Limb (tissue), 2 donors: ENCODE results near the gene FGFRL1.

ENCODE experiments used
- DNase-seq, 2 donors: peaks; one replicate each; pipeline ENCODE4 v3.0.0-alpha.2; 2016; ENCODE audit errors: extremely low spot score in 2 of 2

The FGFRL1 gene

DNA sequence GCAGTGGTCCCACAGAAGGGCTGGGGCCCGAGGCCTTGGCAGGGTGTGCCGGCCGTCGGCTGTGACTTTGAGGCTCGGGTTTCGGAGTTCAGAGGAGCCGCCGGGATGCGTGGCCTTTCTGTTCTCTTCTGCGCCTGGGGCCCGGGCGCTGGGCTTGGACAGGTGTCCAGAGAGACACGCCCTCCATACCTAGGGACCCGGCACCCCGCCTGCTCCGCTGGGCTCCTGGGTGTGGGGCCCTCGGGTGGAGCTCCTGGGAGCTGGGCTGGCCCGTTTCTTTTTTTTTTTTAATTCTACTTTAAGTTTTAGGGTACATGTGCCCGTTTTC is 11.3 kb downstream of the FGFRL1 start:
- no peak for DNase-seq

DNA sequence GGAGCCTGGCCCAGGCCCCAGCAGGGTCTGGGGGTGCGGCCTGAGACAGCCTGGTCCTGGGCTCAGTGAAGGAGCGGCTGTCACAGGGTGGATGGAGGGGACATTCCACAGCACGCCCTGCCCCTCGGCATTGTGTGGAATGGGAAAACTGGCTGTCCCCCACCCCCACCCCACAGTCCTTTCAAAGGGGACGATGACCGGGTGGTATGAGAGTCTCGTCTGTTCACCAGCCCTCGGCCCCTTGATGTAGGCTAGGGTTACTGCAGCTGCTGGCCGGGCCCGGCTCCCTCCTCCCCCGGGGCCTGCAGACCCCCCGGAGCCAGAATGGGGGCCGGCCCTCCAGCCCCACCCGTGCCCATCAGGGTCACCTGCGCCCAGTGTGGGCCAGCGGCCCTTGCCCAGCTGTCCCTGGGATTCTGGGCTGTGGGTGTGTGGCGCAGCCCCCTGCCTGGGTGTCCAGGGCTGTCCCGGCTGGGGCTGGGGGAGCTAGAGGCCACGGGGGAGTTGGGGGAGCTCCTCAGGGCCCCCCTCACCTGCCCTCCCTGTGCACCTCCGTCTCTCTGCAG is 11.7 kb downstream of the FGFRL1 start:
- DNase-seq, result no peak

DNA sequence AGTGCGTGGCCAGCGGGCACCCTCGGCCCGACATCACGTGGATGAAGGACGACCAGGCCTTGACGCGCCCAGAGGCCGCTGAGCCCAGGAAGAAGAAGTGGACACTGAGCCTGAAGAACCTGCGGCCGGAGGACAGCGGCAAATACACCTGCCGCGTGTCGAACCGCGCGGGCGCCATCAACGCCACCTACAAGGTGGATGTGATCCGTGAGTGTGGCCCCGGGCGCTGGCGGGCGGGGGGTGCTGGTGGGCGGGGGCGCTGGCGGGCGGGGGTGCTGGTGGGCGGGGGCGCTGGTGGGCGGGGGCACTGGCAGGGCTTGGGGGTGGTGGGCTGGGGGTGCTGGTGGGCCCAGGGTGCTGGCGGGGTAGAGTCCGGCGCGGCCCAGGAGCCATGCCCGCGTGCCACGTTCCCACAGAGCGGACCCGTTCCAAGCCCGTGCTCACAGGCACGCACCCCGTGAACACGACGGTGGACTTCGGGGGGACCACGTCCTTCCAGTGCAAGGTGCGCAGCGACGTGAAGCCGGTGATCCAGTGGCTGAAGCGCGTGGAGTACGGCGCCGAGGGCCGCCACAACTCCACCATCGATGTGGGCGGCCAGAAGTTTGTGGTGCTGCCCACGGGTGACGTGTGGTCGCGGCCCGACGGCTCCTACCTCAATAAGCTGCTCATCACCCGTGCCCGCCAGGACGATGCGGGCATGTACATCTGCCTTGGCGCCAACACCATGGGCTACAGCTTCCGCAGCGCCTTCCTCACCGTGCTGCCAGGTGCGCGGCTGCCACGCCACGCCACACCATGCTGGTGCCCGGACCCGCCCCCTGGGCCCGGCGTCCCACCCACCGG is 12.7 kb downstream of the FGFRL1 start:
- no peak for DNase-seq

DNA sequence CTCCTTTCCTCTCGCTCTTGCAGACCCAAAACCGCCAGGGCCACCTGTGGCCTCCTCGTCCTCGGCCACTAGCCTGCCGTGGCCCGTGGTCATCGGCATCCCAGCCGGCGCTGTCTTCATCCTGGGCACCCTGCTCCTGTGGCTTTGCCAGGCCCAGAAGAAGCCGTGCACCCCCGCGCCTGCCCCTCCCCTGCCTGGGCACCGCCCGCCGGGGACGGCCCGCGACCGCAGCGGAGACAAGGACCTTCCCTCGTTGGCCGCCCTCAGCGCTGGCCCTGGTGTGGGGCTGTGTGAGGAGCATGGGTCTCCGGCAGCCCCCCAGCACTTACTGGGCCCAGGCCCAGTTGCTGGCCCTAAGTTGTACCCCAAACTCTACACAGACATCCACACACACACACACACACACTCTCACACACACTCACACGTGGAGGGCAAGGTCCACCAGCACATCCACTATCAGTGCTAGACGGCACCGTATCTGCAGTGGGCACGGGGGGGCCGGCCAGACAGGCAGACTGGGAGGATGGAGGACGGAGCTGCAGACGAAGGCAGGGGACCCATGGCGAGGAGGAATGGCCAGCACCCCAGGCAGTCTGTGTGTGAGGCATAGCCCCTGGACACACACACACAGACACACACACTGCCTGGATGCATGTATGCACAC is 13.6 kb downstream of the FGFRL1 start:
- DNase-seq, result no peak

DNA sequence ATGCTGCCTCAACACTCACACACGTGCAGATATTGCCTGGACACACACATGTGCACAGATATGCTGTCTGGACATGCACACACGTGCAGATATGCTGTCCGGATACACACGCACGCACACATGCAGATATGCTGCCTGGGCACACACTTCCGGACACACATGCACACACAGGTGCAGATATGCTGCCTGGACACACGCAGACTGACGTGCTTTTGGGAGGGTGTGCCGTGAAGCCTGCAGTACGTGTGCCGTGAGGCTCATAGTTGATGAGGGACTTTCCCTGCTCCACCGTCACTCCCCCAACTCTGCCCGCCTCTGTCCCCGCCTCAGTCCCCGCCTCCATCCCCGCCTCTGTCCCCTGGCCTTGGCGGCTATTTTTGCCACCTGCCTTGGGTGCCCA is 14.7 kb downstream of the FGFRL1 start:
- no peak for DNase-seq

DNA sequence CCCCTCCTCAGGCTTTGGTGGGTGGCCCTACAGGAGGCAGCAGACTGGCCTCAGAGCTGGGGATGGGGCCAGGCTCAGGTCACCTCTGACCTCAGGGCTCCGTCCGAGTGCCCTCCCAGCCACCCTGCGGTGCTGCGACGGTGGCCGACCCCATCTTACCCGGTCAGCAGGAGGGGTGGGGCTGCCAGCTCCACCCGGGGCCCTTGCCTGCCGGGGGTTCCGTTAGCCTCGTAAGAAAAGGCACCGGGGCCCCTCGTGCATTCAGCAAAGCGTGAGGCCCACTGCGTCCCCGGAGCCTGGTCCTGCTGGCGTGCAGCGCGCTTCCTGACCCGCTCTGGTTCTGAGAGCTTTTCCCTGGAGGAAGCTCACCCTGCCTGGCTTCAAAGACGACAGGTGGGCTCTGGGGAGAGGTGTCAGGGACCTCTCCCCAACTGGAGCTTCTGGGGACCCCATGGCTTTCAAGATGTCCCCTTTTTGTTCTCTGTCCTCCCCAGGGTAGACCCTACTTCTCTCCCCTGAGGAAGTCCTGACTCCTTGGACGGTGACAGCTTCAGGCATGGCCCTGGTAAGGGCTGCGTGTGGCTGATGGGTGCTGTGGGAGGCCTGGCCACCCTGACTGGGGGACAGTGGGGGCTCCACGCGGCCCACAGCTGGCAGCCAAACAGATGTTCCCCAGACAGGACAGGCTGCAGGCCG is 15.9 kb downstream of the FGFRL1 start:
- DNase-seq, result no peak

DNA sequence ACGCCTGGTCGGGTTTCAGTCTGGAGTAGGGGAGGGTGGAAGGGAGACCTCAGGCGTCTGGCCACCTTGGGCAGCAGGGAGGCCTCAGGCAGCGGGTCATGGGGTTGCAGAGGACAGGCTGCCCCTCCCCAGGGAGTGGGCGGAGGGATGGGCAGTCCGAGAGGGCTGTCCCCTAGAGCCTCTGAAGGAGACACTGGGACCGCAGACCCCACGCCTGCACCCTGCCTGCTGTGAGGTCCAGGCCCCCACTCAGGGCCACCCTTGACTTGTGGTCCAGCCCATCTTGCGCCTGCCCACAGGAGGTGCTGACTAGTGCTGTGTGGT is 16.5 kb downstream of the FGFRL1 start:
- no peak for DNase-seq

DNA sequence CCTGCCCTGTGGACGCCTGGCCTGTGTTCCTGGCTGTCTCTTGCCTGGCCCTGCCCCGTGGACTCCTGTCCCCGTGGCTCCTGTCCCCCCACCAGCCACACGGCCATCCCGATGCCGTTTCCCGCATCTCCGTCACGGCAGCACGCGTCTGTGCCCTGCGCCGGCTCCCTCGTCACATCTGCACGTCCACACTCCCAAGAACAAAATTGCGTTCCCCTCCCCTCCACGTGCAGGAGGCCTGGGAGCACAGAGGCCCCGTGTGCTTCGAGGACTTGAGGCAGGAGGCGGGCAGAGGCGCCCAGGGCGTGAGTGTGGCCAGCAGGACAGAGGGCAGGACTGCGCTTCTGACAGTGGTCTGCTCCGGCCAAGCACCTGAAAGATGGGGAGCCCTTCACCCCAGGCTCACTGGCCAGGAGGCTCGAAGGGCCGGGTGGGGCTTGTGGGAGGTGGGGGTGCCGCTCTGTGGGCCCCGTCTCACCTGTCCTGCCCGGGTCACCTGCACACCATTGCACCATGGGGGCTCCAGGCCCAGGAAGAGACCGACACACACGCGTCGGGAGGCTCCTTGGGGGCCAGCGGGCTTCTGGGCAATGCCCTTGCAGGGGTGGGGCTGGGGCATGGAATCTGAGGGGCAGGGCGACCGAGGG is 17.3 kb downstream of the FGFRL1 start:
- no peak for DNase-seq

DNA sequence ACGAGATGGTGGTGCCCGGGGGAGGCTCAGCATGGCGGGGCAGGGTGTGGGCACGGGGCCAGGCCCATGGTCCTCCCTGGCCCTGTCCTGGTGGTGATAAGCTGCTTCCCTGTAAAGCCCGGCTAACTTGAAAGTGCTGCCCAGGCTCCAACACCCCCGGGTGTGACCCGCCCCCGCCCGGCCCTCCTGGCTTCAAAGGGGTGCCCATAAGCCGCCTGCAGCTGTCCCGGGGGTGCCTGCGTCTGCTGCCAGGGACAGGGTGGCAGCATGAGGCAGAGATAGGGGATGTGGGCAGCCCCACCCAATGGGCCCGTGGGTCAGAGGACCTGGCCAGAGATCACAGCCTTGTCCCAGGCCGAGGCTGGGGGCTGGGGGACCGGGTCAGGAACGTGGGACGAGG is 18.1 kb downstream of the FGFRL1 start:
- DNase-seq, result no peak

DNA sequence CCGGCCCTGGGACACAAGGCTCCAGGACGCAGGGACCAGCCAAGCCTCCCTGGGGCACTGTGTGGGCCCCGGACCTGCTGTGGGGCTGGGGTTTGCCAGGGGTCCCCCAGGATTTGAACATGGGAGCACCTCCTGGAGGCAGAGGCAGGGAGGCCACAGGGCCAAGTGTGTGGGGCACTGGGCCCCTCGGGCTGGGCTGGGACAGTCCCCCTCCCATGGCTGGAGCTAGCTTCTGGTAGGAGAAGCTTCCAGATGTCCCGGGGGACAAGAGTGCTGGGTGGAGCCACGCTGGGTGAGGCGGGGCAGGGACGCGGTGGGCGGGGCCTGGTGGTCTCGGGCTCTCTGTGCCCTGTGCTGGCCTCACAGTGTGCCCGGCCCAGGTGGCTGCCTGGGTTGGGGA is 18.6 kb downstream of the FGFRL1 start:
- no peak for DNase-seq

DNA sequence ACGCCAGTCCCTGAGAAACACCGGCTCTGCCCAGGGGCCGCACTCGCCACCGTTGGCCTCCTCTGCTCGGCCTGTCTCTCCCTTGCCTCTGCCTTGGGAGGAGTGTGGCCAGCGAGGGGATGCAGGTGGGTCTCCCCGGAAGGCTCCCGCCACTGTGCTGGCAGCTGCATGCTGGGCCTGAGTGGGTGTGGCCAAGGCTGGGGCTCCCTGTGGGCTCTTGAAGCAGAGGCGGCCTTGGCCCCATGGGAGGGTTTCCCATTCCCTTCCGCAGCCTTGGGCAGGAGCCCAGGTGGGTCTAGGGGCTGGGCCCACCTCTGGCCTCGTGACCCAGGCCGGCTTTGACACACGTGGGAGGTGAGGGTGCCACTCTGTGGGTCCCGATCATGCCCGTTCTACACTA is 19.1 kb downstream of the FGFRL1 start:
- no peak for DNase-seq

DNA sequence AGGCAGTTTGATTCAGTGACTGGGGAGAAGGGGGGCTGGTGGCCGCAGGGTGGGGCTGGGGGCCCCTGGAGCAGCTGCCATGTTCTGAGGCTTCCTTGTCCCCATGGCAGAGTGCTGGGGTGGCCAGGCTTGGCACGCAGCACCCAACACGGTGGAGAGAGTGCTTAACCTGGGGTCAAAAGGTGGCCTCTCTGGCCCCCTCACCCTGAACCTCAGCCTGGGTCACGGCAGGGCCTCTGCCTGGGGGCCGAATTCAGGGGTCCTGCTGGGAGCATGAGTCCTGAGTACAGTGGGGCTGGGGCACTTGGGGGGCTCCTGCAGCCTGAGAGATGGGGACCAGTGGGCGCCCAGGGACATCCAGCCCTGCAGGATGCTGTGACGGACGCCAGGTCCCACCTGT is 19.9 kb downstream of the FGFRL1 start:
- DNase-seq, result no peak

DNA sequence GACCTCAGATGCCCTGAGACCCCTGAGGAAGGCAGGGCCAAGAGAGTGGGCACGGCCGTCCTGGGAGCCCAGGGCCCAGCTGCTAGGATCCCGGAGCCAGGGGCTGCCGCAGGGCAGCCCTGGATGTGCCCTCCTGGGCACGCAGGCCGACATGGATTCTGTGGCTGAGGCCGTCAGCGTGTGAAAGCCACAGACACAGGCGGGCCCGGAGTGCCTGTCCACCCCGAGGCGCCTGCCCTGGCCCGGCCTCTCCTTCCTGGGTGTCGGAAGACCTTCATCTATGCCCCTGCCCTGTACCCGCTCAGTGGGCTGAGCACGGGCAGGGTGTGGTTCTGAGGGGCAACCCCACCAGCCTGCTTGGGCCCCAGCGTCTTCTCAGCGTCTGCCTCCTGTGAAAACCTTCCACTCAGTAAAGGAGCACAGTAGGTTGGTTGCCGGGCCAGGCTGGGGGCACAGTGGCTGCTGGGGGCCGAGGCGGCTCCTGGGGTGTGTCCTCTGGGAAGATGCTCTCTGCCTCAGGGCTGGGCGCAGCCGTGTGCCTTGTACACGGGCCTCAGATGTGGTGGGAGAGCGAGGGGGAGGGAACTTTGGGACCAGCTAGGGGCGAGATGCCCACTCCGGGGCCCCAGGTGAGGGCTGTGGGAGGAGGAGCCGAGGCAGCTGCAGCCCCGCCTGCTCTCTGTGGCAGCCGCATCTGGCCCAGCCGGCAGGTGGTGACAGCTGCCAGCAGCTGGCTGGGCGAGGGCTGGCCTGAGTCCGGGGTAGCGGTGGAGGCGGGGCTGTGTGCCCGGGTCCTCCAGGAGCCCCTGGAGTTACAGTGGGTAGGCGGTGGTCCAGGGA is 20.8 kb downstream of the FGFRL1 start:
- no peak for DNase-seq

DNA sequence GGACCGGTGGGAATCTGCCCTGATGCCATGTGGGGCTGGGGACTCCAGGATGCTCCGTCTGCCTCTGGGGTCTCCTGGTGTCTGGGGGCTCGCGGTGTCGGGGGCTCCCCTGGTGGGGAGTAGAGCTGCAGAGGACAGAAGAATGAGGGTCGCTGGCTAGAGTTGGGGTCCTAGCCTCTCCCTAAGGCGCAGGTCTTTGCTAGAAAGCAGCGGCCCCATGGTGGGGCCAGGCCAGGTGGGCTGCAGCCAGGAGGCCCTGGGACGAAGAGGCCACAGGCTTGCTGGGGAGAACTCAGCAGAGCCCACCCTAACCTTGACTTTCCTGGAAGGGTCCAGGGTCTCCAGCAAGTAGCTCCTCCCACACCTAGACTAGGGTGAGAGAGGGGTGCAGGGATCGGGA is 21.4 kb downstream of the FGFRL1 start:
- DNase-seq, result no peak

DNA sequence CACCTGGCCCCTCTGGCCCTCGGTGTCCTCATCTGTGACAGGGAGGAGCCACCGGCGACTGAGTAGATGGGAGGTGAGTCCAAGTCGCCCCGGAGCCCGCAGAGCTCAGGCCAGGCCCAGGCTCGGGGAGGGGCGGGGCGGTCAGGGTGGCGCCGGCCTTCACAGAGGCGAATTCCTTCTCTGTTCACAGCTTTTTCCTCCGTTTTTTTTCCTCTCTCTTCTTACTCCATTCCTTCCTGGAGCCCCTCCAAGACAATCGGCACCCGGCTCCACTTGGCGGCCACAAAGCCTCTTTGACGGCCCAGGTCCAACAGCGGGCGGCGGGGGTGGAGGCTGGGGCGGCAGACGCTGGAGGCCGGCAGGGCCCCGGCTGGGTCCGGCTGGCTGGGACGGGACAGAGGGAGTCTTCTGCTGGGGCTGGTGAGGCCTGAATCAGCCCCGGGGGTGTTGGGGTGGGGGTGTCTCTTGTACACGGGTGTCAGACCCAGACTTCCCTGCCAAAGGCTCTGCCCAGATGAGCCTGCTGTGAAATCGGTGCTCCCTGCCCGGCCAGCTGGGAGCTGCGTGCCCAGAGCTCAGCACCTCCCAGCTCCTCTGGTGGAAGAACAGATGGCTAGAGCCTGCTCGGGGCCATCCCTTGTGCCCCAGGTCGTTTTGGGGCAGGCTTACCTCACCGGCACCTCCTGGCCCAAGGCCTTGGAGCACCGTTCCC is 22.6 kb downstream of the FGFRL1 start:
- DNase-seq, result peak; percentile 72 to 85

DNA sequence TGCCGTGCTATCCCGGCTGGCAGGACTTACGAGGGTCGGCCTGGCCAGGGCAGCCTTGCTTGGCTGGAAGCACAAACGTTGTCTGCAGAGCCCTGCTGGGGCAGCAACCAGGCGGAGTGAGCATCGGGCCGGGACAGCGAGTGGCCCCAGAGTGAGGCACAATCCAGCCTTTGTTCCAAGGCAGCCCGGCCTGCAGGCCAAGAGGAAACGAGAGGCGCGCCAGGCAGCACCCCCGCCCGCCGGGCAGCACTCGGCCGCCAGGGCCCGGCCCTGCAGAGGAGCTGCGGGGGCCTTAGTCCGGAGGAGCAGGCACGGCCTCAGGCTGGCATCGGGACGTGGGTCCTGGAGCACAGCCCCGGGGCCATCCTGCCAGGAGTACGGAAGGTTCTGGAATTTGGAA is 24.1 kb downstream of the FGFRL1 start:
- no peak for DNase-seq

DNA sequence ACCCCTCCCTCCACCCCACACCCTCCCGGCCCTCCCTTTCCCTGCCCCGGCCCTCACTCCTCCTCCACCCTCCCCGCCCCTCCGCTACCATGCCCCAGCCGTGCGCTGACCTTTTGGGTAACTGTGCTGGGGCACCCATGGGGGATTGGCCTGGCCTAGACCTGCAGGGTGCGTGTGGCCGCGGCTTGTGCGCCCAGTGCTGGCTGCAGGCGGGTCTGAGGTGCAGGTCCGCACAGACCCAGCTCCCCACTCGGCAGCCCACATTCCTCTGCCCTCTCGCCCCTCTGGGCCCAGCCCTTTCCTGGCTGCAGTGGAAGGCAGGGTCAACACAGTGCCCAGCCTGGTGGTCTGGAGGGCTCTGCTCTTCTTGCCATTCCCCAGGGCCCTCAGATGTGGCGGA is 24.7 kb downstream of the FGFRL1 start:
- DNase-seq, result no peak

DNA sequence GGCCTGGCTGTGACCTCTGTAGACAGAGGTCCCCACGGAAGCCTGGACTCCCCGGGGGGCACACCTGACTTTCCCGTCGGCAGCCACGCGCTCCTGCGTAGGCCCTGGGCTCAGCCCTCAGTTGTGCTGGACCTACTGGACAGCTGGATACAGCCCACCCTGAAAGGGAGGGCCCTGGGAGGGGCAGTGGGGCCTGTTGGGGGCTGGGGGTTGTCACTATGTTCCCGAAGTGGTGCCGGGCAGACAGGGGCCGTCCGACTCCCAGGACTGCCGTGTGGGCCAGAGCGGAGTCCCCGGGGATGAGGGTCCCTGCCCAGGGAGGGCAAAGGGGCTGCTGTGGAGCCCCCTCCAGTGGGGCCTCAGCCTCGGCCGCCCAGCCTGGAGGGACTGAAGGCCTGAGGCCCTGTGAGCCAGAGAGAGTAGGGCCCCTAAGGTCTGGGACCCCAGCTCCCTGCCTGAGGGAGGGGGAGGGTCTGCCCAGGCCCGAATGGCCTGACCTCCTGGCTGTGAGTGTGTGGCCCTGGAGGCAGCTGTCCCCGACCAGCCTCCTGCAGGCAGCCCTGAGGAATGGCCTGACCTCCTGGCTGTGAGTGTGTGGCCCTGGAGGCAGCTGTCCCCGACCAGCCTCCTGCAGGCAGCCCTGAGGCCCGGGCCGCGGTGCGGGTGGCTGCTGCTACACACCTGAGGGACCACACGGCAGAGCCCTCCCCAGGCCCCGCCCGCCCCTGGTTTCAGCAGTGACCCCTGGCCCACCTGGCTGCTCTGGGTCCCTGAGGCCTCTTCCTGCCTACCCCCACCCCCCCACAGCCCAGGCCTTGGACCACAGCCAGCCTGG is 25.8 kb downstream of the FGFRL1 start:
- no peak for DNase-seq

DNA sequence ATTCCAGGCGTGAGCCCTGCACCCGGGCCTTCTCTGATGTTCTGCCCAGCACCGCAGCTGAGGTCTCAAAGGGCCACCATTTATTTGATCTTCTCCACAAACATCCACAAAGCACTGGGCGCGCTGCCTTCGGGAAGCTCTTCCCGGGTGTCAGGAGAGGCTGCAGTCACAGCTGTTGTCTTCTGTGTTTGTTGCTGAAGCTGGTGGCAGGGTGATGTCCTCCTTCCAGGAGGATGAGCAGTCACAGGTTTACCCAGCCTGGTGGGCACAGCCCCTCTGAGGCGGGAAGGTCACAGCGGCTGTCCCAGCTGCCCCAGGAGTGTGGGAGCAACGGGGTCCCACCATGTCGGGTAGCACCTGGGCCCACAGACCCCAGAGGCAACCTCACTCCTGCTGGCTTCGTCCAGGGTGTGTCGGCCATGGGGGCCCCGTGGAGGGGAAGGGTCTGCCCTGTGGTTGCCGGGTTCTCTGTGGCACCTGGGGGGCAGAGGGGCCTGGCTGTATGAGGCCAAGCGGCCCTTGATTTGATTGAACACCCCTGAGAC is 27.6 kb downstream of the FGFRL1 start:
- no peak for DNase-seq
